HFF-Myc (cell line): ENCODE measurements around the gene ENOX1.

Experiments
- DNase-seq: peaks from one replicate; pipeline ENCODE4 v3.0.0-alpha.2; 2011; ENCODE audit warnings: low read depth; ENCODE audit errors: extremely low read depth
- H3K4me3 ChIP-seq: replicated peaks from 2 replicates; pipeline ENCODE4 v1.5.1; 2011; ENCODE audit warnings: low read depth, mild to moderate bottlenecking, control low read depth, low read length
- TF ChIP-seq, protein P1 (sequence below): IDR thresholded peaks from 2 replicates; pipeline ENCODE4 v1.5.1; 2012; ENCODE audit warnings: mild to moderate bottlenecking, low read depth, low read length, control low read depth; ENCODE audit errors: missing control alignments

ENOX1 gene

DNA sequence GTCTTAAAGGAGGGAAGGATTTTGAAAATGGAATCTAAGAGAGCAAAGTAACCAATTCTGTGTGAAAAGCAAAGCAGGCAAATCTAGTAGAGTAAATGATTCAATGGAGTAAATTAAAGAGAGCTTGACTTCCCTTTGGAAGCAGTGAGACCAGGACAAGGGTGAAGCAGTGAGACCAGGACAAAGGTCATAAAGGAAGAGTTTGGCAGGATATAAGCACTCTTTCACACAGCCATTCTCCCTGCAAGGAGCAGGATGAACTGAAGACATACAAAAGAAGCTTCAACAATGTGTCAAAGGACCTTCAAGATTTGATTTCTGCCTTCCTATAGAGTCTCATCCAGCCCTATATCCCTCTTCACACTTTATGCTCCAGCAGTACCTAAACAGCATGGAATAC, 123.8 kb downstream of the ENOX1 start:
- no peak overlapping the region for H3K4me3 ChIP-seq
- TF ChIP-seq, protein P1, sequence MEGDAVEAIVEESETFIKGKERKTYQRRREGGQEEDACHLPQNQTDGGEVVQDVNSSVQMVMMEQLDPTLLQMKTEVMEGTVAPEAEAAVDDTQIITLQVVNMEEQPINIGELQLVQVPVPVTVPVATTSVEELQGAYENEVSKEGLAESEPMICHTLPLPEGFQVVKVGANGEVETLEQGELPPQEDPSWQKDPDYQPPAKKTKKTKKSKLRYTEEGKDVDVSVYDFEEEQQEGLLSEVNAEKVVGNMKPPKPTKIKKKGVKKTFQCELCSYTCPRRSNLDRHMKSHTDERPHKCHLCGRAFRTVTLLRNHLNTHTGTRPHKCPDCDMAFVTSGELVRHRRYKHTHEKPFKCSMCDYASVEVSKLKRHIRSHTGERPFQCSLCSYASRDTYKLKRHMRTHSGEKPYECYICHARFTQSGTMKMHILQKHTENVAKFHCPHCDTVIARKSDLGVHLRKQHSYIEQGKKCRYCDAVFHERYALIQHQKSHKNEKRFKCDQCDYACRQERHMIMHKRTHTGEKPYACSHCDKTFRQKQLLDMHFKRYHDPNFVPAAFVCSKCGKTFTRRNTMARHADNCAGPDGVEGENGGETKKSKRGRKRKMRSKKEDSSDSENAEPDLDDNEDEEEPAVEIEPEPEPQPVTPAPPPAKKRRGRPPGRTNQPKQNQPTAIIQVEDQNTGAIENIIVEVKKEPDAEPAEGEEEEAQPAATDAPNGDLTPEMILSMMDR = no peak
- DNase-seq = no peak

DNA sequence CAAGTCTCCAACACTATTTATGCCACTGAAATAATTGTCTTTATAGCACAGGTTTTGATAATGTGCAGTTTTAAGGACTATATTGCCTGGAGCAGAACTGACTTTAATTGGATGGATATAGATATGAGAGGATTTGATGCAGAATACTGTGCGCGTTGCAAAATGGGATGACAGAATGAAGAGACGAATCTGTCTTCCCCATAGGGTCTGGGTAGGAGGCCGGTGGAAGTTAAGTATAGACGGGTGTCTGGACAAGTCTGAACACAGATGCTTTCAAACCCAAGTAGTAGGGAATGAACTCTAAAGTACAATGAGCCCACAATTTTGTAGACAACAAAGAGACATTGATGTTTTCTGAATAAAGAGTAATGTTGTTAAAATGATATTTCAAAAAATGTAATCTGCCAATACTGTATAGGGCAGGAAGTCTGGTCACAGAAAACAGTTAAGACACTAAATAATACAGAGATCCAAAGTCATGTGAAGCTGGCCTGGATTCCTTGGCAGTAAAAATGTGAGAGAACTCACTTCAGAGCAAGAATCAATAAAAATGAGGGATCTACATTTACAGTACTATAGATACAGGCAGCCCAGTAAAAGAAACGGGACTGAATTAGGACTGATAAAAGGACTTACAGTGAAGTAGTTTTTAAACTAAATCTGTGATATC, 125.5 kb downstream of the ENOX1 start:
- TF ChIP-seq, protein P1 = no peak
- DNase-seq = no peak
- H3K4me3 ChIP-seq = no peak overlapping the region

DNA sequence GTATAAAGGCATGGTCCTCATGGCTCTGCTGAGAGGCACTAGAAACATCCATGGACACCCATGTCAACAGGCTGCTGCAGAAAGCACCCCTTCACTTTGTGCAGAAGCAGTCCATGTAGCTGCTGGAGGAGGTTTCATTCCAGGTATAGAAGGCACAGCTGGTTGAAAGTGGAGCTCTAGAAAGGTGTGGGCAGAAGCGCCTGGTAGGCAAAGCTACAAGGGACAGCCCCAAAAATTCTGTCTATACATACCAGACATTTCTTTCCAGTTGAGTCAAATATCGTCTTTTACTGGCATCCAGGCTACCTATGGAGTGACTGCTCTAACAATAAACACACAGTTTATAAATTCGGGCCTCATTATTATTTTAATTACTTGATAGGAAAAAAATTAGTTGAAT, 129.3 kb downstream of the ENOX1 start:
- H3K4me3 ChIP-seq = no peak overlapping the region
- TF ChIP-seq, protein P1 = no peak
- no peak for DNase-seq

DNA sequence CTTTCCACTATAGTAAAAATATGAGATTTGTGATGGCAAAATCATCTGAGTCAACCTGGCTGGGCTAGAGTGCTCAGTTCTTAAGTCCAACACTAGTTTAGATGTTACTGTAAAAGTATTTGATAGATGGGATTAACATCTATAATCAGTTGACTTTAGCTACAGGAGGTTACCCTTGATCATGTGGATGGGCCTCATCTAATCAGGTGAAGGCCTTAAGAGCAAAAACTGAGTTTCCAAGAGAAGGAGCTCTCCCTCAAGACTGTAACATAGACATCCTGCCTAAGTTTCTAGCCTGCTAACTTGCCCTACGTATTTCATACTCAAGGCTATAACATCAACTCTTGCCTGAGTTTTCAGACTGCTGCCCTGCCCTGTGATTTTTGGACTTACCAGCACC, 132.8 kb downstream of the ENOX1 start:
- TF ChIP-seq, protein P1 = no peak
- no peak overlapping the region for H3K4me3 ChIP-seq
- DNase-seq = no peak

DNA sequence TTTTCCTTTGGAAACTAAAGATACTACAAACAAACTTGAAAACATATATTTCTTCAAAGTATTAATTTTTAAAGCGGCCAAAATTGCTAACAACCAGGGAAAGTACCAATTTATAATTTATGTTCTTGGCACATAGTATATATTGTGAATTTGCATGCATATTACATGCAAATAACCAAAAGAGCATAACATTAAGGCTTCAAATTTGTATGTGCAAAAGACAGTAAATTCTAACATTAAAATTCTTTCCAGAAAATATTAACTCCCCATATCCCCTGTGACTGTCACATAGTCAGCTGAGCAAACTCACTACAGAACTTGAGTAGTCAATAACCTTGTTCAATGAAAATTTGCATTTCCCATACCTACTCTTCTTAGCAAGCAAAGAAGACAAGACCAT, 133.4 kb downstream of the ENOX1 start:
- H3K4me3 ChIP-seq = no peak overlapping the region
- TF ChIP-seq, protein P1 = no peak
- DNase-seq = no peak

DNA sequence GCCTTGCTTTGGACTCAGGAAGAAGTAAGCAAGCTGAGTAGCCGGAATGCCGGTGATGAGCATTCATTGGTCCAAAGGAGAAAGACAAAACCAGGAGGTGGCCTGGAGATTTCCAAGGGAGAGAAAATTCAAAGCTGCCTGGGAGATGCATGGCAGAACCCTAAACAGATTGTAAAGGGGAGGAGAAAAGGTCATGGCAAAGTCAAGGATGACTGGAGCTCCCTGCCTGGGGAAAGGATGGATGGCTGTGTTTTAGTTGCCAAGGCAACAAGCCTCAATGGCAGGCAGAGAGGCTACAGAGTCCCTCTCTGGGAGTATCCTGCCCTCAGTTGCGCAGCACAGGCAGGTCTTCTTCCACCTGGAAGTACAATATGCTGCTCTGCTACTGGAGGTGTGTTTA, 134.0 kb downstream of the ENOX1 start:
- TF ChIP-seq, protein P1 = no peak
- H3K4me3 ChIP-seq = no peak overlapping the region
- no peak for DNase-seq

DNA sequence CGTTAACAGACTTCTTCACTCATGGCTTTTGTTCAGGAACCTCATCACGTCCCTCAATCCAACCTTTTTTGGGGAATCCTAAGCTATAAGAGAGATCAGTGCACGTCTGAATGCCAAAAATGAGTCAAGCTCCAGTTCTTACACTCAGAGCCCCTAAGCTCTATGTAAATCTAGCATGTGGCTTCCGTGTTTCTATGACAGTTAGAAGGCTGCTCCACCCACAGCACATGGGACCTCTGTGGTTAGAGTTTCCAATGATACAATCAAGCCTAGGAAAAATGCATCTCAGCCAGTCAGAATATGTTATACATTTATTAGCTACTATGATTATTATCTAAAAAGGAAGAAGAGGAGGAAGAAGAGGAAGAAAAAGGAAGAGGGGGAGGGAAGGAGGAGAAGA, 135.9 kb downstream of the ENOX1 start:
- no peak for DNase-seq
- TF ChIP-seq, protein P1 = no peak
- H3K4me3 ChIP-seq = no peak overlapping the region
